H9 (cell line): Measurements from ENCODE around the gene MYRIP. TPM values are rescaled to one million over a fixed set of nuclear protein-coding genes. Genes with fewer than 3 reads are reported as not detected.
"Not testable (repeated sequence)": the region's sequence is repeated elsewhere in the genome, so short reads cannot be mapped to it uniquely, and the experiment has no call there.

ENCODE experiments used
- DNase-seq: peaks from one replicate; pipeline ENCODE4 v3.0.0-alpha.2; 2017
- H2AFZ ChIP-seq: one replicate; pipeline ENCODE4 v1.6.1; 2013; ENCODE audit warnings: mild to moderate bottlenecking, low read length, control low read depth, moderate library complexity
- H2AK5ac ChIP-seq: 2 replicates; pipeline ENCODE4 v1.6.1; 2013; ENCODE audit warnings: low read length, control low read depth, mixed read lengths; ENCODE audit not compliant: insufficient read length
- H2BK120ac ChIP-seq: one replicate; pipeline ENCODE4 v1.6.1; 2013; ENCODE audit warnings: low read depth, mild to moderate bottlenecking, low read length, control low read depth, inconsistent platforms; ENCODE audit not compliant: poor library complexity, severe bottlenecking
- H2BK12ac ChIP-seq: 2 replicates; pipeline ENCODE4 v1.6.1; 2013; ENCODE audit warnings: low read length, control low read depth, mixed read lengths, low read depth; ENCODE audit not compliant: insufficient read length
- H2BK15ac ChIP-seq: 2 replicates; pipeline ENCODE4 v1.6.1; 2013; ENCODE audit warnings: low read depth, low read length, control low read depth
- H2BK20ac ChIP-seq: one replicate; pipeline ENCODE4 v1.6.1; 2013; ENCODE audit warnings: low read depth, mild to moderate bottlenecking, low read length, control low read depth, inconsistent platforms; ENCODE audit not compliant: poor library complexity, severe bottlenecking
- H2BK5ac ChIP-seq: 2 replicates; pipeline ENCODE4 v1.6.1; 2013; ENCODE audit warnings: low read length, control low read depth, mixed read lengths; ENCODE audit not compliant: insufficient read length
- H3K14ac ChIP-seq: 2 replicates; pipeline ENCODE4 v1.6.1; 2013; ENCODE audit warnings: low read length, control low read depth; ENCODE audit not compliant: insufficient read depth
- H3K18ac ChIP-seq: 2 replicates; pipeline ENCODE4 v1.6.1; 2013; ENCODE audit warnings: low read depth, mild to moderate bottlenecking, mixed read lengths, low read length, control low read depth; ENCODE audit not compliant: insufficient read length
- H3K23ac ChIP-seq: 2 replicates; pipeline ENCODE4 v1.6.1; 2013; ENCODE audit warnings: low read length, control low read depth, mixed read lengths, low read depth; ENCODE audit not compliant: insufficient read length
- H3K23me2 ChIP-seq: 2 replicates; pipeline ENCODE4 v1.6.1; 2013; ENCODE audit warnings: low read depth, mild to moderate bottlenecking, mixed read lengths, low read length, control low read depth; ENCODE audit not compliant: insufficient read length, poor library complexity, severe bottlenecking
- H3K27ac ChIP-seq: 2 replicates; pipeline ENCODE4 v1.5.1; 2013; ENCODE audit warnings: low read length, control low read depth, mixed read lengths, low read depth; ENCODE audit not compliant: insufficient read length
- H3K27me3 ChIP-seq: 2 replicates; pipeline ENCODE4 v1.6.1; 2013; ENCODE audit warnings: low read length, control low read depth, inconsistent platforms; ENCODE audit not compliant: insufficient read depth
- H3K4ac ChIP-seq: 2 replicates; pipeline ENCODE4 v1.6.1; 2013; ENCODE audit warnings: low read depth, mild to moderate bottlenecking, control low read depth, inconsistent platforms, low read length, moderate library complexity
- H3K4me1 ChIP-seq: 2 replicates; pipeline ENCODE4 v1.6.1; 2013; ENCODE audit warnings: low read length, control low read depth, inconsistent platforms; ENCODE audit not compliant: insufficient read depth
- H3K4me2 ChIP-seq: 2 replicates; pipeline ENCODE4 v1.6.1; 2013; ENCODE audit warnings: low read length, control low read depth, mixed read lengths; ENCODE audit not compliant: insufficient read length, insufficient read depth
- H3K56ac ChIP-seq: 2 replicates; pipeline ENCODE4 v1.6.1; 2013; ENCODE audit warnings: low read depth, mild to moderate bottlenecking, mixed read lengths, low read length, control low read depth; ENCODE audit not compliant: insufficient read length
- H3K79me1 ChIP-seq: 2 replicates; pipeline ENCODE4 v1.6.1; 2013; ENCODE audit warnings: low read depth, mild to moderate bottlenecking, moderate library complexity, low read length, control low read depth, inconsistent platforms; ENCODE audit not compliant: insufficient read depth, poor library complexity, severe bottlenecking
- H3K79me2 ChIP-seq: 2 replicates; pipeline ENCODE4 v1.6.1; 2013; ENCODE audit warnings: low read length, control low read depth, inconsistent platforms; ENCODE audit not compliant: insufficient read depth
- H3K9ac ChIP-seq: 2 replicates; pipeline ENCODE4 v1.6.1; 2013; ENCODE audit warnings: low read length, control low read depth, mixed read lengths; ENCODE audit not compliant: insufficient read length; ENCODE audit errors: extremely low read depth
- H3K9me3 ChIP-seq: one replicate; pipeline ENCODE4 v1.6.1; 2013; ENCODE audit warnings: low read depth, low read length, inconsistent platforms; ENCODE audit not compliant: control insufficient read depth
- H3T11ph ChIP-seq: one replicate; pipeline ENCODE4 v1.6.1; 2013; ENCODE audit warnings: mild to moderate bottlenecking, low read length, control low read depth, inconsistent platforms
- H4K20me1 ChIP-seq: one replicate; pipeline ENCODE4 v1.6.1; 2013; ENCODE audit not compliant: control insufficient read depth, insufficient read length, insufficient read depth
- H4K5ac ChIP-seq: 2 replicates; pipeline ENCODE4 v1.6.1; 2013; ENCODE audit warnings: low read depth, mild to moderate bottlenecking, mixed read lengths, low read length, control low read depth; ENCODE audit not compliant: insufficient read length
- H4K8ac ChIP-seq: replicated peaks from 2 replicates; pipeline ENCODE4 v1.6.1; 2013; ENCODE audit warnings: low read length, control low read depth, mixed read lengths, low read depth; ENCODE audit not compliant: insufficient read length
- H4K91ac ChIP-seq: 2 replicates; pipeline ENCODE4 v1.6.1; 2013; ENCODE audit warnings: low read depth, mild to moderate bottlenecking, moderate library complexity, mixed read lengths, low read length, control low read depth; ENCODE audit not compliant: insufficient read length
- H3K27ac Mint-ChIP-seq, 3 experiments: 2 replicates in 2 of 3; 3 replicates in 1 of 3; pipeline ENCODE4 v1.8.0; 2020 to 2021; ENCODE audit warnings: mixed read lengths in 3 of 3, mild to moderate bottlenecking in 1 of 3, moderate library complexity in 1 of 3
- H3K27me3 Mint-ChIP-seq: 2 replicates; pipeline ENCODE4 v1.8.0; 2021; ENCODE audit warnings: low read depth, mild to moderate bottlenecking, moderate library complexity, mixed read lengths
- H3K36me3 Mint-ChIP-seq, 3 experiments: 2 replicates in 2 of 3; 3 replicates in 1 of 3; pipeline ENCODE4 v1.8.0; 2020 to 2021; ENCODE audit warnings: low read depth in 3 of 3, mixed read lengths in 3 of 3; ENCODE audit not compliant: insufficient read depth in 1 of 3
- H3K4me1 Mint-ChIP-seq, 2 experiments: 2 replicates each; pipeline ENCODE4 v1.8.0; 2020; ENCODE audit warnings: mixed read lengths in 2 of 2
- H3K4me3 Mint-ChIP-seq, 2 experiments: 2 replicates in 1 of 2; 3 replicates in 1 of 2; pipeline ENCODE4 v1.8.0; 2020 to 2021; ENCODE audit warnings: mild to moderate bottlenecking in 2 of 2, mixed read lengths in 2 of 2, moderate library complexity in 1 of 2
- H3K9me3 Mint-ChIP-seq, 2 experiments: 2 replicates in 1 of 2; 3 replicates in 1 of 2; pipeline ENCODE4 v1.8.0; 2020; ENCODE audit warnings: mild to moderate bottlenecking in 2 of 2, mixed read lengths in 2 of 2, moderate library complexity in 1 of 2
- WGBS: extraction: QIAGEN DNeasy Blood & Tissue Kit; methylation state at CpG from one replicate; pipeline ENCODE4 v1.1.7; 2013; ENCODE audit warnings: missing lambda C conversion rate, low lambda C conversion rate, mixed read lengths; ENCODE audit not compliant: insufficient read length; ENCODE audit errors: extremely low coverage; 5-methylcytosine and 5-hydroxymethylcytosine counted together
- total RNA-seq: library from RNA; stranded (reverse); gene quantifications from 2 replicates; pipeline ENCODE4 v1.2.1, GENCODE V29; 2021
- TF ChIP-seq, protein P1 (sequence below): fragments of 200-600 bp; sonication (generic); conservative IDR thresholded peaks from 3 replicates; pipeline ENCODE4 v1.8.0; 2021; ENCODE audit warnings: antibody characterized with exemption, mild to moderate bottlenecking

MYRIP gene
- total RNA-seq, 1 experiment from 2014 or later, result 1.8 TPM

DNA sequence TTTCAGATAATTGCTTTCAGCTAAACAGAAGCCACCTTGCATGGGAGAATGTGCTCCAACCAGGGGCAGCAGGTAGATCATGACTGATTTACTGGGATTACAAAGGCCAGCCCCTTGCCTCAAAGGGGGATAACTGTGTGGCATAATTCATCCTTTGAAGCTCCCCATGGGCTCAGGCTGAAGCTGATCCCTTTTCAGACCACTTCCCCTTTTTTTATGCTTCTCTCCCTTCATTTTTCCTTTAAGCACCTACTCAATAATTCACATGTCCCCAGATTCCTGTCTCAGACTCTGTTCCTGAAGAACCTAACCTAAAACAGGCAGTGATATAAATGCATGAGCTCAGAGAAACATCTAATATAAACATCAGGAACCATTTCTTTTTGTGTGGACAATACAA lies 8.2 kb upstream of the MYRIP start:
- H3T11ph ChIP-seq, result no peak overlapping the region
- peaks cover 6 to 14% of the 10 kb centered on the region in 2 experiments for H3K9me3 Mint-ChIP-seq
- H3K14ac ChIP-seq, result no peak overlapping the region
- no peak overlapping the region for H4K91ac ChIP-seq
- H3K56ac ChIP-seq, result no peak overlapping the region
- no peak overlapping the region for H2BK15ac ChIP-seq
- H3K27ac ChIP-seq, result no peak overlapping the region
- no peak overlapping the region for H2AFZ ChIP-seq
- H3K79me1 ChIP-seq, result no peaks in the 10 kb centered on the region
- no peak overlapping the region for H2BK20ac ChIP-seq
- H2AK5ac ChIP-seq, result no peak overlapping the region
- H2BK12ac ChIP-seq, result no peak overlapping the region
- H3K36me3 Mint-ChIP-seq, result no peaks in the 10 kb centered on the region
- H3K27me3 Mint-ChIP-seq, result peaks cover 17% of the 10 kb centered on the region
- no peaks in the 10 kb centered on the region for H3K79me2 ChIP-seq
- no peak overlapping the region for H3K4me3 Mint-ChIP-seq
- no peaks in the 10 kb centered on the region for H3K23me2 ChIP-seq
- no peak overlapping the region for H2BK5ac ChIP-seq
- H3K9me3 ChIP-seq, result no peaks in the 10 kb centered on the region
- no peak overlapping the region for H3K27ac Mint-ChIP-seq
- no peak for DNase-seq
- no peak overlapping the region for H3K23ac ChIP-seq
- no peak overlapping the region for H4K5ac ChIP-seq
- no peaks in the 10 kb centered on the region; a peak in 1 of 4 replicates for H3K4me1 Mint-ChIP-seq
- TF ChIP-seq, protein P1, sequence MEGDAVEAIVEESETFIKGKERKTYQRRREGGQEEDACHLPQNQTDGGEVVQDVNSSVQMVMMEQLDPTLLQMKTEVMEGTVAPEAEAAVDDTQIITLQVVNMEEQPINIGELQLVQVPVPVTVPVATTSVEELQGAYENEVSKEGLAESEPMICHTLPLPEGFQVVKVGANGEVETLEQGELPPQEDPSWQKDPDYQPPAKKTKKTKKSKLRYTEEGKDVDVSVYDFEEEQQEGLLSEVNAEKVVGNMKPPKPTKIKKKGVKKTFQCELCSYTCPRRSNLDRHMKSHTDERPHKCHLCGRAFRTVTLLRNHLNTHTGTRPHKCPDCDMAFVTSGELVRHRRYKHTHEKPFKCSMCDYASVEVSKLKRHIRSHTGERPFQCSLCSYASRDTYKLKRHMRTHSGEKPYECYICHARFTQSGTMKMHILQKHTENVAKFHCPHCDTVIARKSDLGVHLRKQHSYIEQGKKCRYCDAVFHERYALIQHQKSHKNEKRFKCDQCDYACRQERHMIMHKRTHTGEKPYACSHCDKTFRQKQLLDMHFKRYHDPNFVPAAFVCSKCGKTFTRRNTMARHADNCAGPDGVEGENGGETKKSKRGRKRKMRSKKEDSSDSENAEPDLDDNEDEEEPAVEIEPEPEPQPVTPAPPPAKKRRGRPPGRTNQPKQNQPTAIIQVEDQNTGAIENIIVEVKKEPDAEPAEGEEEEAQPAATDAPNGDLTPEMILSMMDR, result no peak
- no peak overlapping the region for H4K8ac ChIP-seq
- no peaks in the 10 kb centered on the region for H4K20me1 ChIP-seq
- H2BK120ac ChIP-seq, result no peak overlapping the region
- H3K4ac ChIP-seq, result no peak overlapping the region
- no peak overlapping the region for H3K18ac ChIP-seq
- no peak overlapping the region for H3K4me2 ChIP-seq
- H3K4me1 ChIP-seq, result no peaks in the 10 kb centered on the region
- H3K27me3 ChIP-seq, result no peaks in the 10 kb centered on the region
- H3K9ac ChIP-seq, result no peak overlapping the region

- H3K79me1 ChIP-seq, H3T11ph ChIP-seq, H3K4me3 Mint-ChIP-seq, H3K18ac ChIP-seq, H3K4me1 Mint-ChIP-seq, H3K9me3 ChIP-seq, H4K91ac ChIP-seq, H3K79me2 ChIP-seq, H3K27ac ChIP-seq, H3K14ac ChIP-seq, H4K8ac ChIP-seq, H2BK20ac ChIP-seq, H3K23ac ChIP-seq, H3K36me3 Mint-ChIP-seq, H3K23me2 ChIP-seq, H3K4me2 ChIP-seq, H2BK12ac ChIP-seq, H2AFZ ChIP-seq, DNase-seq, H3K27me3 ChIP-seq, H2BK120ac ChIP-seq, H3K56ac ChIP-seq, H4K5ac ChIP-seq, H3K4me1 ChIP-seq, H3K9ac ChIP-seq, H2BK5ac ChIP-seq, H3K27ac Mint-ChIP-seq, H2BK15ac ChIP-seq, H2AK5ac ChIP-seq, H4K20me1 ChIP-seq, H3K4ac ChIP-seq: not testable (repeated sequence)
- no CpG with 5 or more reads among the region's 3 CpGs for WGBS
- Mint-ChIP-seq H3K27me3 (peaks cover 30% of the 10 kb centered on the region), H3K9me3 (peaks cover 6 to 14% of the 10 kb centered on the region in 2 experiments)
Observed at GRCh38 chr3:39802486-39802885, 6.9 kb upstream of the MYRIP start.
